GM12872 (cell line): ENCODE data around the gene PIK3IP1.

Source experiments
- CTCF ChIP-seq: IDR thresholded peaks from 3 replicates; pipeline ENCODE4 v1.5.1; 2011; ENCODE audit warnings: low read depth, mild to moderate bottlenecking, low read length, moderate library complexity; ENCODE audit not compliant: insufficient read depth

Gene PIK3IP1

DNA sequence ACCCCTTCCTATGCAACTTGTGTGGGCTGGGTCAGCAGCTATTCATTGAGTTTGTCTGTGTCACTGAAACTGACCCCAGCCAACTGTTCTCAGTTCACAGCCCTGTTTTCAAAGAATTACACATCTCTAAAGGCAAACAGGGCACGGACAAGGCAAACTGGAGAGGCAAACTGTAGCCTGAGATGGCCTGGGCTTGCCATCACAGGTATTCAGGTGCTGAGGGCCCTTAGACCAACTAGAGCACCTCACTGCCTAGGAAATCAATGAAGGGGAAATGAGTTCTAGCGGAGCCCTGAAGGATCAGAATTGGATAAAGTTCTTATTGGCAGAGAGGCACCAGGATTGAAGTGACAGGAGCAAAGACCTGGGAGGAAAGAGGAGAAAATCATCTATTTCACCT, 24.0 kb downstream of the PIK3IP1 start:
- no peak for TF ChIP-seq CTCF

DNA sequence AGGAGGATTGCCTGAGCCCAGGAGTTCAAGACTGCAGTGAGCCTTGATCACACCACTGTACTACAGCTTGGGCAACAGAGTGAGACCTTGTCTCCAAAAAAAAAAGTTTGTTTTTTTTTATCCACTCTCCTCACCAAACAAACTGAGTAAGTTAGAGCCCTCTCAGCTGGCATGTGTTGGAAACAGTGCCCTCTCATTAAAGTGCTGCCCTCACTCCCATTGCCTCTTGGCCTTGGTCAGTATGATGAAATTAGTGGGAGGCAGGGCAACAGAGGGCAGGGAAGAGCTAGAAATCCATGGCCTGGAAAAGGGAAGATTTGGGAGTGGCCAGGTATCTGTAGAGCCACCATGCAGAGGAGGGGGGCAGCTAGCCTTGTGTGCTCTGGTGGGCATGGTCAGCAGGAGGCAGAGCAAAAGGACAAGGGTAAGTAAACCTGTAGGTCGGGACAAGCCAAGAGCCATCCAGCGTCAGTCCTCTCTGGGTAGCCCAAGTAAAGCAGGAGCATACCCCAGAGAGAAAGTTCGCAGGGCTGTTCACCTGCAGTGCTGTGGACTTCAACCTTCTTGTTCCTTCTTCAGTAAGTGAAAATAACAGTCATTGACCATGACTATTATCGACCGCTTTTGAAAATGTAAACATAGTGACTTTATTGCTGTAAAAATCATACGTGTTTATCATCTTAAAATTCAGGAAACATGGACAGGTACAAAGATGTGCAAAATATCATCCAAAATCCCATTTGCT, 28.2 kb downstream of the PIK3IP1 start:
- TF ChIP-seq CTCF = no peak

DNA sequence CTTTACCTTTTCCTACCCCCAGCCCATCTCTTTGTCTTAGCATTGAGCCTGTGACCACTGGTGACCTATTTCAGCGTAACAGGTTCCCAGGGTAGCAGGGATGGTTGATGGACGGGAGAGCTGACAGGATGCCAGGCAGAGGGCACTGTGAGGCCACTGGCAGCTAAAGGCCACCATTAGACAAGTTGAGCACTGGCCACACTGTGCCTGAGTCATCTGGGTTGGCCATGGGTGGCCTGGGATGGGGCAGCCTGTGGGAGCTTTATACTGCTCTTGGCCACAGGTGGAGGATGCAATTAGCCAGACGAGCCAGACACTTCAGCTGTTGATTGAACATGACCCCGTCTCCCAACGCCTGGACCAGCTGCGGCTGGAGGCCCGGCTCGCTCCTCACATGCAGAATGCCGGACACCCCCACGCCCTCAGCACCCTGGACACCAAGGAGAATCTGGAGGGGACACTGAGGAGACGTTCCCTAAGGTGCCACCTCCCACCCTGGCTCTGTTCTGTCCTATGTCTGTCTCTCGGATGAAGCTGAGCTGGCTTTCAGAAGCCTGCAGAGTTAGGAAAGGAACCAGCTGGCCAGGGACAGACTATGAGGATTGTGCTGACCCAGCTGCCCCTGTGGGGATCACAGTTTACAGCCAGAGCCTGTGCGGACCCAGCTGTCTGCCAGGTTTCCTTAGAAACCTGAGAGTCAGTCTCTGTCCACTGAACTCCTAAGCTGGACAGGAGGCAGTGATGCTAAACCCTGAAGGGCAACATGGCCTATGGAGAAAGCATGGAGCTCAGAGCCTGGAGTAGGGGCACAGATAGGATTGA, 29.8 kb downstream of the PIK3IP1 start:
- no peak for TF ChIP-seq CTCF

DNA sequence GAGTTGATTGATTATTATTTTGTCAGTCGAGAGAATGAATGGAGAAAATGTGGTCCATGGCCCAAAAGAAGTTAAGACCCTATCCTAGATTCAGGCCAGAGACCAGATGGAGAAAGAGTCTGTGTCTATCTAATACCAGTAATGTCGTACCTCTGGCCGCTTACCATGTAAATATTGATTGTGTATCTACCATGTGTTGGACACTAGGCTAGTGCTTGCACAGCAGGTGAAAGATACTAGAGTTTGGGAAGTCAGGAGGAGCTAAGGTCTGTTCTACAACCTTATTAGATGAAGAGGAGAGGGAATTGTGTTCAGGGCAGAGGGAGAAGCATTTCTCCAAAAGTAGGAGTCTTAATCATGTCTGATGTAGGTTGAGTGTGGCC, 31.8 kb downstream of the PIK3IP1 start:
- no peak for TF ChIP-seq CTCF

DNA sequence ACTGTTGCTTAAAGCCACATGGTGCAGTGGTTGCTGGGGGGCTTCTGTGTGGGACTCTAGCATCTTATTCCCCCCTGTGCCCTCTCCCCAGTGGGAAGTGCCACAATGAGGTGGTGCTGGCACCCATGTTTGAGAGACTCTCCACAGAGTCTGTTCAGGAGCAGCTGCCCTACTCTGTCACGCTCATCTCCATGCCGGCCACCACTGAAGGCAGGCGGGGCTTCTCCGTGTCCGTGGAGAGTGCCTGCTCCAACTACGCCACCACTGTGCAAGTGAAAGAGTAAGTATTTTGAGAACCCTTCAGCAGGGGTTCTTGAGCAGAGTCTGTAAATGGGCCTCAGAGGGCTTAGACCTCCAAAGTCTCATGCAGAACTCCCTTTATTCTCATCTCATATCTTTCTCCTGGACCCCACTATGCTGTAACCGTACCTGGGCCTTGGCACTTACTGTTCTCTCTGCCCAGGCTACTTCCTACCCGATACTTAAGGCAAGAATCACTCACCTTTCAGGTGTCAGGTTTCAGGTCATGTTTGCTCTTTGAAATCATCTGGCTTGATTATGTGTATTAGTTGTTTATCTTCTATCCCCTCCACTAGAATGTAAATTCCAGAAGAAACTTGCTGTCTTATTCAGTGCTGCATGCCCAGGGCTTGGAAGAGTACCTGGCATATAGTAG, 32.4 kb downstream of the PIK3IP1 start:
- TF ChIP-seq CTCF = no peak

- TF ChIP-seq CTCF = no peak
These were observed 38.3 kb downstream of the PIK3IP1 start for GRCh38 chr22:31253949-31254348.

DNA sequence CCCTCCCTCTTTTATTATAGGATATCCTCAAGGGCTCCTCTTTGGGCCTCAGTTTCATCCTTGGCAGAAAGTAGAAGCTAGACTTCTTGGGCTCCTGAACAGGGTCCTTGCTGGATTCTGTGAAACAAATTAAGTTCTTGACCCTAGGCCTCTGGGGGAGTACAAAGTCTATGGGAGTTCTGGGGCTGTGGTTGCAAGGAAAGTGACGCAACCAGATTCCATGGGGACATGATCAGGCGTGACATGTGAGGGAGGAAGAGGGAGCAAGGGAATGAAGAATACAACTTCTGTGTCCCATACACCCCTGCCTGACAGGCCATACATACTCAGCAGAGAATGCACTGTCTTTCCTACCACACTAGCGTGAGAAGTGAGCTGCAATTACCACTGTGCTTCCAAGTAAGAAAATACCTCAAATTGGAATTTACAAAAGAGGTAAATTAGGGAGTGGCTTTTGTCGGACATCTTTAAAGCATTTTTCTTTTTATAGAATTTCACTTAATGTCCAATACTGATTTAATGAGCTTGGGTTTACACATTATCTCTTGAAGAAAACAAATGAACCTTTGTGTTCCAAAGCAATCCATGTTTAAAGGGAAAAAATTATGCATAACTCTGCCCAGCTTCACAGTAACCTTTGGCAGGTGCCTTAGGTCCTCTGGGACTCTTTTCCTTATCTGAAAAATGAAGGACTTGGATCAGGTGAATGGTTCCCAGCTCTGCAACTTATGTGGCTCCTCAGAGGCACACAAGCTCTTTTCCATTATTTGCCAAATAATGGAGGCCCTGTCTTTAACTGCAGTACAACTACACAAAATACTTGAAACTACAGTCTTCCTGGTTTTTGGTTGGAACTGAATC, 41.3 kb downstream of the PIK3IP1 start:
- TF ChIP-seq CTCF = no peak
